Measurements from ENCODE around the gene RNF126. TPM values are rescaled to one million over a fixed set of nuclear protein-coding genes. Genes with fewer than 3 reads are reported as not detected.
"Not testable (repeated sequence)": the region's sequence is repeated elsewhere in the genome, so short reads cannot be mapped to it uniquely, and the experiment has no call there.

Gene RNF126
- total and polyA plus RNA-seq, 5 donors, result 21.7 to 37.6 (median 25.6) TPM

DNA sequence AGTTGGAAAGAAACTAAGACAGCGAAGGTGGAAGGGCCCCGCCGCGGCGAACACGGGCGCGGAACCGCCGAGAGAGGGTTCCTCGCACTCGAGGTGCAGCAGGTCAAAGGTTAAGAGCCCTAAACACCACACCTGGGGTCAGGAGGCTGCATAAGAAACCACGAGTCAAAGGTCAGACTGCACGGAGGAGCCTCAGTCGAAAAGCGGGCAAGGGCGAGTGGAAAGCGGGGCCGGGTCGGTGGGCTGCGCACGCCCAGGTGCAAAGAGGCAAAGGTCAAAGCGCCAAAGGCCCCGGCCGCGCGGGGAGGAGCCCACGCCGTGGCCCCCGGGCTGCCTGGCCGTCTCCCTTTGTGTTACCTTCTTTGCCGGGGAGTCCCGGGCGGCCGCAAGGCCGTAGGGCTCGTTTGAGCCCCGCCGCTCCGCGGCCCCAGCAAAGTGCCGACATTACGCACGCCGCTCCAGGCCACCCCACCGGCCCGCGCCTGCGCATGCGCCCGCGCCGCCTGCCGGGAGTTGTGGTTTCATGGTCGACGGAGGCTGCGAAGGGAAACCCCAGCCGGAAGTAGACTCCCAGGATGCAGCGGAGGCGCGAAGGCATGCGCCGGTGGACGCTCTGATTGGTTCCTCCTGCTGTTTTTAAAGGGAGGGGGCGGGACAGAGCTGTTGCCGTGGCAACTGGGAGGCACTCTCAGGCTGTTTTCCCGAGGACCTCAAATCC lies 29.8 kb downstream of the RNF126 start, which contains the start of gene POLRMT:
Gene POLRMT, minus strand, starts transcription at position 470 of the 718 bp plus-strand sequence. Its CDS starts 25 bp downstream, at position 445.
- under 1% methylated on average over 67 of the region's 67 CpGs for WGBS
- Histone ChIP-seq H3K27me3 (ENCODE audit: control insufficient read depth, insufficient read depth) (no peaks in the 10 kb centered on the region), H3K27ac (ENCODE audit: low read length) (peak within 1 kb of the TSS; percentile 53), H3K4me1 (ENCODE audit: control insufficient read depth, insufficient read depth, low read length) (peaks cover 3% of the 10 kb centered on the region), H3K9me3 (ENCODE audit: control insufficient read depth, low read length) (no peaks in the 10 kb centered on the region), H3K4me3 (ENCODE audit: low read length) (peak within 1 kb of the TSS; percentile 83)
- DNase-seq (peak; percentile 99 to 100 (median 99)), ATAC-seq (peak; percentile 96 to 98)
- intact Hi-C loops (cut with DNase I), result no loop called here

GRCh38 chr19:632579-633067 lies 30.4 kb downstream of the RNF126 start:
- peaks cover 3% of the 10 kb centered on the region for H3K4me1 ChIP-seq (ENCODE audit: control insufficient read depth, insufficient read depth, low read length)
- no peaks in the 10 kb centered on the region for H3K9me3 ChIP-seq (ENCODE audit: control insufficient read depth, low read length)
- ATAC-seq, result peak; percentile 12 to 31
- 1% methylated on average over 35 of the region's 35 CpGs for WGBS
- no peaks in the 10 kb centered on the region for H3K27me3 ChIP-seq (ENCODE audit: control insufficient read depth, insufficient read depth)
- intact Hi-C loops (cut with DNase I), result no loop called here
- H3K4me3 ChIP-seq (ENCODE audit: low read length), result peak overlapping the region; percentile 83
- H3K27ac ChIP-seq (ENCODE audit: low read length), result no peak overlapping the region
- DNase-seq, result peak in 2 of 3 donors; percentile 65 to 72

DNA sequence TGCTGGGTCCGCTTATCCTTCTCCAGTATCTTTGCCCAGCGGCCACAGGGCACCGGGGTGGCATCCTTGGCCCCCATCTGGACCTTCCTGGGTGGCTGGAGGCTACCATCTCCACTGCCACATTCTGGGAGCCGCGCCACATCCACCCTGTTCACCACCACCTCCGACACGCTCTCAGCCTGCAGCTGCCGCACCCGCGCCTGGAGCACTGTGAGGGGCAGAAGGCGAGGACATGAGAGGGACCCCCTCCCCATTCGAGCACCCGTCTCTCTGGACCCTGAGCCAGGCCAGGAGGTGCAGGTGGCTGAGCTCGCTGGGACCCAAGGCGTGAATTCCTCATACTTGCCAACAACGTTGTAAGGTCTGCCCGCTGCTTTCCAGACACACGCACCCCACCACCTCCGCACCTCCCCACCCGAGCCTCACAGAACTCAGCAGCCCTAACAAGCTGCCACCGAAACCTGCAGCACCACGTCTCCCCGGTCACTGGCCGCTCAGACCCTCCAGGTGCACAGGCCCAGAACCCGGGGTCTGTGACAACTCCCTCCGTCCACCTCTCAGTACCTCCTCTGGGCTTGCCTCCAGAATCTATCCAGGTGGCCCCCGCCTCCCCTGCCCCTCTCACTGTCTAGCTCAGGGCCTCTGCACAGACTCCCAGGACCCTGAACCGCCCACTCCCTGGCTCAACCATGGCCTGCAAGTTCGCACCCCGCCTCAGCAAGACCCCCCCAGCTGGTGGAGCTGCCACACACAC lies 32.9 kb downstream of the RNF126 start:
- intact Hi-C loops (cut with DNase I), result no loop called here
- Histone ChIP-seq H3K4me1 (ENCODE audit: control insufficient read depth, insufficient read depth, low read length) (peaks cover 3% of the 10 kb centered on the region), H3K4me3 (ENCODE audit: low read length) (no peak overlapping the region), H3K27me3 (ENCODE audit: control insufficient read depth, insufficient read depth) (no peaks in the 10 kb centered on the region), H3K9me3 (ENCODE audit: control insufficient read depth, low read length) (no peaks in the 10 kb centered on the region), H3K27ac (ENCODE audit: low read length) (no peak overlapping the region)
- no peak for ATAC-seq
- WGBS, result 85% methylated on average over 30 of the region's 30 CpGs
- DNase-seq, result peak in 1 of 3 donors; percentile 48

DNA sequence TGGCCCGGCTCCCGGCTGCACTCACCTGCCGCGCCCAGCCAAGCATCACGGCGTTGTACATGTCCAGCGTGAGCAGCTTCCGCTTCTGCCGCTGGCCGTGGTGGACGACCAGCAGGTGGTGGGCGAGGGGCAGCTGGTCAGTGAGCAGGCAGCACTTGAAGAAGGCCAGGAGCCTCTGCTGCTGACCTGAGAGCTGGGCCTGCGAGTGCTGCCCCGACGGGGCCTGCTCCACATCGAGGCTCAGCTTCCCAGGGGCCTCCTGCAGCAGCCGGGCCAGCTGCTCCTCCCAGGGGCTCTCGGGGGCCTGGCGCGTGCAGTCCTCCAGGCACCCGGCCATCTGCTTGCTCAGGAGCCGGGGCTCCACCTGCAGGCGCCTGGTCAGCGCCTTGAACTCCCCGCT lies 33.5 kb downstream of the RNF126 start:
- H3K27ac ChIP-seq (ENCODE audit: low read length); H3K4me3 ChIP-seq (ENCODE audit: low read length); ATAC-seq; H3K27me3 ChIP-seq (ENCODE audit: control insufficient read depth, insufficient read depth); intact Hi-C loops (cut with DNase I); H3K4me1 ChIP-seq (ENCODE audit: control insufficient read depth, insufficient read depth, low read length); H3K9me3 ChIP-seq (ENCODE audit: control insufficient read depth, low read length): not testable (repeated sequence)
- peak in 2 of 3 donors; percentile 41 to 48 for DNase-seq
- WGBS, result 68% methylated on average over 25 of the region's 25 CpGs

- ATAC-seq, result no peak
- intact Hi-C loops (cut with DNase I), result no loop called here
- Histone ChIP-seq H3K4me3 (ENCODE audit: low read length) (no peak overlapping the region), H3K27ac (ENCODE audit: low read length) (no peak overlapping the region), H3K27me3 (ENCODE audit: control insufficient read depth, insufficient read depth) (no peaks in the 10 kb centered on the region), H3K9me3 (ENCODE audit: control insufficient read depth, low read length) (no peaks in the 10 kb centered on the region), H3K4me1 (ENCODE audit: control insufficient read depth, insufficient read depth, low read length) (no peaks in the 10 kb centered on the region)
- DNase-seq, result peak in 1 of 3 donors; percentile 45
- WGBS, result 87% methylated on average over 19 of the region's 19 CpGs
Observed at GRCh38 chr19:628168-628567, 34.8 kb downstream of the RNF126 start.

DNA sequence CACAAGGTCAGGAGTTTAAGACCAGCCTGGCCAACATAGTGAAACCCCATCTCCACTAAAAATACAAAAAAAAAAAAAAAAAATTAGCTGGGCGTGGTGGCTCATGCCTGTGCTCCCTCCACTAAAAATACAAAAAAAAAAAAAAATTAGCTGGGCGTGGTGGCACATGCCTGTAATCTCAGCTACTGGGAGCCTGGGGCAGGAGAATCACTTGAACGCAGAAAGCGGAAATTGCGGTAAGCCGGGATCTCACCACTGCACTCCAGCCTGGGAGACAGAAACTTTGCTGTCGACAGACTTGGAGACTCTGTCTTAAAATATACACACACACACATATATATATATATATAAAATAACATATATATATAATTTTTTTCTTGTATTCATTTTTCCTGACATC lies 36.4 kb downstream of the RNF126 start:
- WGBS, result 95% methylated on average over 7 of the region's 7 CpGs
- H3K4me3 ChIP-seq (ENCODE audit: low read length); H3K27ac ChIP-seq (ENCODE audit: low read length); ATAC-seq; H3K4me1 ChIP-seq (ENCODE audit: control insufficient read depth, insufficient read depth, low read length); intact Hi-C loops (cut with DNase I); H3K27me3 ChIP-seq (ENCODE audit: control insufficient read depth, insufficient read depth); H3K9me3 ChIP-seq (ENCODE audit: control insufficient read depth, low read length); DNase-seq: not testable (repeated sequence)

DNA sequence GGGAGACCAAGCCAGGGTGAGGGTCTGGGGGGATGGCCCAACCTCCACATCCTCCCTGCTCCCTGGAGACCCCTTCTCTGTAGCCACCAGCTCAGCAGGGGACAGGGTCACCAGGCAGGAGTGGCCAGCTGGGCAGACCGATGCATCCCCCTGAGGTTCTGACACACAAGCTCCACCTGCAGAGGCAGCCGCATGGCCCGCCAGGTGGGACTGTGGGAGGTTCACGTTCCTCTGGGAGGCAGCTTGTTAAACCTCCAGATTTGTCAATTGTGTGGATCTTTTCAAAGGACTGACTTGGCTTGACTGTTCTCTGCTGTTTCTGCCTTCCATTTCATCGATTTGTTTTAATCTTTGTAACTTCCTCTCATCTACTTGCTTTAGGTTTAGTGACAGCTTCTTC lies 37.8 kb downstream of the RNF126 start:
- Histone ChIP-seq H3K4me3 (ENCODE audit: low read length) (no peak overlapping the region), H3K27ac (ENCODE audit: low read length) (no peak overlapping the region), H3K9me3 (ENCODE audit: control insufficient read depth, low read length) (no peaks in the 10 kb centered on the region), H3K4me1 (ENCODE audit: control insufficient read depth, insufficient read depth, low read length) (no peaks in the 10 kb centered on the region), H3K27me3 (ENCODE audit: control insufficient read depth, insufficient read depth) (no peaks in the 10 kb centered on the region)
- DNase-seq, result no peak
- ATAC-seq, result no peak
- 88% methylated on average over 5 of the region's 5 CpGs for WGBS
- intact Hi-C loops (cut with DNase I), result no loop called here

- no peak overlapping the region for H3K27ac ChIP-seq (ENCODE audit: low read length)
- WGBS, result 90% methylated on average over 24 of the region's 24 CpGs
- no peak overlapping the region for H3K4me3 ChIP-seq (ENCODE audit: low read length)
- DNase-seq, result peak in 1 of 3 donors; percentile 42
- intact Hi-C loops (cut with DNase I), result no loop called here
- no peaks in the 10 kb centered on the region for H3K9me3 ChIP-seq (ENCODE audit: control insufficient read depth, low read length)
- no peak for ATAC-seq
- no peaks in the 10 kb centered on the region for H3K27me3 ChIP-seq (ENCODE audit: control insufficient read depth, insufficient read depth)
- H3K4me1 ChIP-seq (ENCODE audit: control insufficient read depth, insufficient read depth, low read length), result no peaks in the 10 kb centered on the region
Observed at GRCh38 chr19:624433-625109, 38.4 kb downstream of the RNF126 start.

GRCh38 chr19:623974-624373 lies 39.0 kb downstream of the RNF126 start:
- no peak overlapping the region for H3K4me3 ChIP-seq (ENCODE audit: low read length)
- no peak for DNase-seq
- H3K27me3 ChIP-seq (ENCODE audit: control insufficient read depth, insufficient read depth), result no peaks in the 10 kb centered on the region
- intact Hi-C loops (cut with DNase I), result no loop called here
- H3K4me1 ChIP-seq (ENCODE audit: control insufficient read depth, insufficient read depth, low read length), result no peaks in the 10 kb centered on the region
- 76% methylated on average over 24 of the region's 24 CpGs for WGBS
- no peaks in the 10 kb centered on the region for H3K9me3 ChIP-seq (ENCODE audit: control insufficient read depth, low read length)
- H3K27ac ChIP-seq (ENCODE audit: low read length), result no peak overlapping the region
- no peak for ATAC-seq

GRCh38 chr19:623175-623916 lies 39.7 kb downstream of the RNF126 start:
- ATAC-seq, result no peak
- DNase-seq, result no peak
- intact Hi-C loops (cut with DNase I), result no loop called here
- Histone ChIP-seq H3K27ac (ENCODE audit: low read length) (no peak overlapping the region), H3K9me3 (ENCODE audit: control insufficient read depth, low read length) (no peaks in the 10 kb centered on the region), H3K27me3 (ENCODE audit: control insufficient read depth, insufficient read depth) (no peaks in the 10 kb centered on the region), H3K4me1 (ENCODE audit: control insufficient read depth, insufficient read depth, low read length) (no peaks in the 10 kb centered on the region), H3K4me3 (ENCODE audit: low read length) (no peak overlapping the region)
- 93% methylated on average over 44 of the region's 44 CpGs for WGBS
